ENCODE results near the gene MLPH.

The MLPH gene

DNA sequence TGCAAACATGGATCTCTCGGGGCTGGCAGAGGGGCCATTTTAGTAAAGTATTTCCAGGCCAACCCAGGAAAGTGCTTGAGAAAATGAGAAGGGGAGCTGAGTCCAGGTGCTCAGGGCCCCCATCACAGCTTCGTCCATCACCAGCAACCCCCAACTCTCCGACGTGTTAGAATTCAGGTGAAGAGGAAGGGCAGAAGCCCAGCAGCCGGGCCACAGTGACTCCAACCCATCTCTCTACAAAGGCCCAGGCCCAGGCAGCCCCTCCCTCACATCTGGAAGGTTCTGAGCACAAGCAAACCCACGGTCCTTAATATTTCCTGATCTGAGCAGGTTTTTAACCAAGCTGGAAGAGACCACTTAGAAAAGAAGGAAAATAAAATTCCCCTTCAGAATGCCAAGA lies 38.4 kb upstream of the MLPH start:
- Histone ChIP-seq H3K9ac (ENCODE audit: low read depth, low read length) (no peak overlapping the region), H3K4me1 (ENCODE audit: control insufficient read depth, insufficient read depth, low read length) (peaks cover 2% of the 10 kb centered on the region), H3K9me3 (ENCODE audit: control insufficient read depth, insufficient read depth, low read length) (no peaks in the 10 kb centered on the region), H3K36me3 (ENCODE audit: control insufficient read depth, insufficient read depth, low read length) (no peaks in the 10 kb centered on the region), H3K4me3 (ENCODE audit: low read depth, low read length) (no peak overlapping the region), H3K27me3 (ENCODE audit: control insufficient read depth, insufficient read depth, low read length) (peaks cover 2% of the 10 kb centered on the region)

DNA sequence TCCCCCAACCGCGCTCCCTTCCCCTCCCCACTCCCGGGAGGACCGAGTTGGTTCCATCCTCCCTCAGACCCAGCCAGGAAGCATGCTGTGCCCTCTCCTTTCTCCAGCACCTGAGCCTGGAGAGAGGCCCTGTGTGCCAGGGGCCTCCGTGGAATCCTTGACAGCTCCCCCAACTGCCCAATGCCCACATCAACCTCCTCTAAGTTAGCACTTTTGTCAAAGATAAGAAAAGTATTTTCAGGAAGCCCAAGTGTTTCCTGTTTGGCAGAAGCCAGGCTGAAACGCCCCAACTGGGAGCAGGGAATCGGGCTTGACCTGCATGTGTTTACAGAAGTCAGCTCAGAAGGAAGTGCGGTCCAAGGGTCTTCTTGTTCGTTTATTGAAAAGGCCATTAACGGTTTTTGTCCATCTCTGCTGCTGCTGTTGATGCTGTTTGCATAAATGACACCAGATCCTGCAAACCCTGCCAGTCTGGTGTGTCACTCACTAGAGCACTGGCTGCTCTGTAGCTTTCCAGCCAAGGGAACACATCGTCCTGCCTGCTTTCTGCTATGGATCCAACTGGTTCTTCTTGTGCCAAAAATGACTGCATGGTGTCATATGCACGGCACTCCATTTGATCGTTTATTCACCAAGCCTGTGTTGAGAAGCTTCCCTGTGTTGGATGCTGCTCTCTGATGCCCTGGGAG lies 37.7 kb upstream of the MLPH start:
- H3K27me3 ChIP-seq (ENCODE audit: control insufficient read depth, insufficient read depth, low read length): peaks cover 2% of the 10 kb centered on the region
- H3K9me3 ChIP-seq (ENCODE audit: control insufficient read depth, insufficient read depth, low read length): no peaks in the 10 kb centered on the region
- H3K4me3 ChIP-seq (ENCODE audit: low read depth, low read length): no peak overlapping the region
- H3K4me1 ChIP-seq (ENCODE audit: control insufficient read depth, insufficient read depth, low read length): peaks cover 2% of the 10 kb centered on the region
- no peaks in the 10 kb centered on the region for H3K36me3 ChIP-seq (ENCODE audit: control insufficient read depth, insufficient read depth, low read length)
- H3K9ac ChIP-seq (ENCODE audit: low read depth, low read length): no peak overlapping the region

DNA sequence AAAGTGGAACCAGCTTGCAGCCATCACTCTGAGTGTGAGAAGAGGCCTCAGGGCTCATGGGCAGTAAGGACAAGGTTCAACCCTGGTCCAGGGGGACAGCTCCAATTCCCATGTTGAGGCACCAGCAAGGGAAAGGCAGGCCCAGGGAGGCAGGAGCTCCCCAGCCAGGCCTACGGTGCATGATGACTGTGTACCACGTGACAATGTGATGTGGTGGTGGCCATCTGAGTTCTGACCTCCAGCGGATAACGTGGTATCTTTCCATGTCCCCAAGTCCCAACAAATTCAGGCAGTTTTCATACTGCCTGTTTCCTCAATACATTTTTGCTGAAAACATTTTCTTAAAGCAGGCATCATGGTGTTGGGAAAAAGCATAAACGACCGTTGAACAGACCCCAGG lies 36.9 kb upstream of the MLPH start:
- no peak overlapping the region for H3K9ac ChIP-seq (ENCODE audit: low read depth, low read length)
- H3K9me3 ChIP-seq (ENCODE audit: control insufficient read depth, insufficient read depth, low read length): no peaks in the 10 kb centered on the region
- peaks cover 2% of the 10 kb centered on the region for H3K4me1 ChIP-seq (ENCODE audit: control insufficient read depth, insufficient read depth, low read length)
- H3K4me3 ChIP-seq (ENCODE audit: low read depth, low read length): no peak overlapping the region
- no peaks in the 10 kb centered on the region for H3K36me3 ChIP-seq (ENCODE audit: control insufficient read depth, insufficient read depth, low read length)
- H3K27me3 ChIP-seq (ENCODE audit: control insufficient read depth, insufficient read depth, low read length): peaks cover 2% of the 10 kb centered on the region

DNA sequence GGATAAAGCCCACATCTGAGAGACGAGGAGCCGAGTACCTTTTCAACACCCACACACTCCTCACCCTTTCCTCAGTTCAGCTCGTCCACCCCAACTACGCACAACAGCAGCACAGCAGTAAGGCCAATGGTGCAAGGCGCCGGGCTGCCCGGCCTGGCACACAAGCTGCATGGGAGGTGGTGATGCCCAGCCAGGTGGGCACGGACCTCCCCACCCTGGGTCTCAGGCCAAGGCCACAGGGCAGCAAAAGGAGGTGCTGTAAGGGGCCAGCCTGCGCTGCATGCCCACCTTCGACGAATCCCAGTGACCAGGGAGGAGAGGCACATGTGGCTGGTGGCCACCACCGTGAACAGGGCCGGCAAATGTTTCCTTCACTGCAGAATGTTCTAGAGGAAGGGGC lies 36.5 kb upstream of the MLPH start:
- Histone ChIP-seq H3K9me3 (ENCODE audit: control insufficient read depth, insufficient read depth, low read length) (no peaks in the 10 kb centered on the region), H3K4me3 (ENCODE audit: low read depth, low read length) (no peak overlapping the region), H3K36me3 (ENCODE audit: control insufficient read depth, insufficient read depth, low read length) (no peaks in the 10 kb centered on the region), H3K4me1 (ENCODE audit: control insufficient read depth, insufficient read depth, low read length) (peaks cover 2% of the 10 kb centered on the region), H3K9ac (ENCODE audit: low read depth, low read length) (no peak overlapping the region), H3K27me3 (ENCODE audit: control insufficient read depth, insufficient read depth, low read length) (peaks cover 2% of the 10 kb centered on the region)

DNA sequence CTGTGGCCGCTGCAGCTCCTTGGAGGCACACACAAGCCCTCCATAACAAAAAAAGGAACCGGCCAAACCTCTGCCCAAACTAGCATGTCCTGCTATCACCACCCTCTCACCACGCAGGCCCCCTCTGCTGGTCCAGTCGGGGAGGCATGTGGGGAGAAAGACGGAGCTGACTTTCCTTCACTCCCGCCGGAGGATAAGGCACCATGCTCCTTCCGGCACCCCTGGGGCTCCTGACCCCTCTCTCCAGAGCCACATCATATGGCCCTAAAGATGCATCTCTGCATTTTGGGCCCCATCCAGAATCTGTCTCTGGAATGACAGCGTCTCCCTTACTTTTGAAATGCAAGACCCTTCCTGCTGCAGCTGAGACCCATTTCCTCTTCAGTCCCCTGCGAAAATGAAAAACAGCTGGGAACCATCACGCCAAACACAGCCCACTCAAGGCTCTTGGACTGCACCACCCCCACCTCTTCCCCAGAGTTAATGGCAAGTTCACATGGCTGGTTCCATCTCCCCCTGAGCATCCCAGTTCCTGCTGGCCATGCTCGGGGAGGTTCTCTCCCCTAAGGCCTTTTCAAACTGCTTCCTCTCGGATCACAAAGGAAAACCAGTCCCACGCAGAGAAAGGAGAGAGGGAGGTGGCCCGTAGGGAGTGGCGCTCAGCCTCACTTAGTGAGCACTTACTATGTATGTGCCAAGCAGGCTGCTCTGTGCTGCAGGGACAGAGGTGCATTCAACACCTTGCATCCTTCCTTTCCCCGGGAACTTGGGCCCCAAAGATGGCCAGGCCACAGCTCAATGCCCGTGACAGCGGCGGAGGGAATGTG lies 35.2 kb upstream of the MLPH start:
- H3K4me1 ChIP-seq (ENCODE audit: control insufficient read depth, insufficient read depth, low read length): peaks cover 2% of the 10 kb centered on the region
- H3K9ac ChIP-seq (ENCODE audit: low read depth, low read length): no peak overlapping the region

DNA sequence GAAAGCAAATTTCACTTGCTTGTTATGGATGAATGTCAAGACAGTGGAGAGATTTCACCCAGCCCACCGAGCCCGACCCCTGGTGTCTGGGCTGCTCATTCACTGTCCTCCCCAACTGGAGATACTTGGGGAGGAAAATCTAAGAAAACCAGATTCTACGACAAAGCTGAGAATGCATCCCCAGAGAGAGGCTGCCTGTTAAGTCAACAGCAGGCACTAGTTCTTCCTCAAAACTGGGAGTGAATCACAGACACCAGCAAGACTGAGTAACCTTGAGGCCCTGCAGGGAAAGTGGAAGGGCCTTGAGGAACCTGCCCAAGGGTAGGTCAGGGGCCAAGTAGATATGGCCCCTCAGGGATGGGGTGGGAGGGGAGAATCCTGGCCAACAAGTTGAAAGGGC lies 34.2 kb upstream of the MLPH start:
- no peaks in the 10 kb centered on the region for H3K9me3 ChIP-seq (ENCODE audit: control insufficient read depth, insufficient read depth, low read length)
- H3K9ac ChIP-seq (ENCODE audit: low read depth, low read length): no peak overlapping the region
- H3K4me1 ChIP-seq (ENCODE audit: control insufficient read depth, insufficient read depth, low read length): peaks cover 2% of the 10 kb centered on the region
- peaks cover 2% of the 10 kb centered on the region for H3K27me3 ChIP-seq (ENCODE audit: control insufficient read depth, insufficient read depth, low read length)
- H3K4me3 ChIP-seq (ENCODE audit: low read depth, low read length): no peak overlapping the region
- no peaks in the 10 kb centered on the region for H3K36me3 ChIP-seq (ENCODE audit: control insufficient read depth, insufficient read depth, low read length)

More for the DNA sequence above, 35.2 kb upstream of the MLPH start:
- Histone ChIP-seq H3K27me3 (ENCODE audit: control insufficient read depth, insufficient read depth, low read length) (peaks cover 2% of the 10 kb centered on the region), H3K9me3 (ENCODE audit: control insufficient read depth, insufficient read depth, low read length) (no peaks in the 10 kb centered on the region), H3K4me3 (ENCODE audit: low read depth, low read length) (no peak overlapping the region), H3K36me3 (ENCODE audit: control insufficient read depth, insufficient read depth, low read length) (no peaks in the 10 kb centered on the region)

DNA sequence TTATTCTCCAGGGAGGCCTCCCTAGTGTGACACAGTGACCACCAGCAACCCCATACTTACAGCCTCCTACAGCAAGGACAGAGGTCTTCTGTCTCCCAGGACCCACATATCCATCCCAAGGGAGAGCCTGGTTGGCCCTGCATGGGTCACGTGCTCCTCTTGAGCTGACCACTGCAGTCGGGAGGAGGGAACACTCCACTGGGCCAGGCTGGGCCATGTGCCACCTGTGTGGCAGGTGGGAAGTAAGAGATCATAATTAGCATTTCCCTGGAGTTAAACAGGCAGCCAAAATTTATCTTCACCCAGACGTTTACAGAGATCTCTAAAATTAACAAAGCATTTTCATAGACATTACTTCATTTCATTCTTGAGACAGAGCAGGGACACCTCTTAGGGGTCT lies 33.4 kb upstream of the MLPH start:
- no peak overlapping the region for H3K9ac ChIP-seq (ENCODE audit: low read depth, low read length)
- no peaks in the 10 kb centered on the region for H3K36me3 ChIP-seq (ENCODE audit: control insufficient read depth, insufficient read depth, low read length)
- no peak overlapping the region for H3K4me3 ChIP-seq (ENCODE audit: low read depth, low read length)
- no peaks in the 10 kb centered on the region for H3K9me3 ChIP-seq (ENCODE audit: control insufficient read depth, insufficient read depth, low read length)
- peaks cover 2% of the 10 kb centered on the region for H3K4me1 ChIP-seq (ENCODE audit: control insufficient read depth, insufficient read depth, low read length)
- H3K27me3 ChIP-seq (ENCODE audit: control insufficient read depth, insufficient read depth, low read length): peaks cover 2% of the 10 kb centered on the region

DNA sequence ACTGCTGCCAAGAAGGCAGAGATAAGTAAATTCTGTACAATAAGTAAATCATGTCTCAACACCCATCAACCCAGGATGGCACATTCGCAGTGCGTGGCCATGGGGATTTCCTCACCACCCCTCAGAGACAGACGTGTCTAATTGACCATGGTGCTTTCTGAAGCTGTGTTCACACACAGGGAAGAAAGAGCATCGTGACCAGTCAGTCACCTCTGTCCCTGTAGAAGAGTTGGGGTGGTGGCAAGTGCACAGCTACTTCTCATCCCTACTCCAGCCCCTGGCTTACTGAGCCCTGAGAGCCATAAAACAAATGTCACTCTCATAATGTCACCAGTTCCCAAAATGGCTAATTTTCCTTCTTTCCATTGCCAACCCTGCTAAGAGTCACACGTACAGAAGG lies 31.3 kb upstream of the MLPH start:
- Histone ChIP-seq H3K9ac (ENCODE audit: low read depth, low read length) (no peak overlapping the region), H3K36me3 (ENCODE audit: control insufficient read depth, insufficient read depth, low read length) (no peaks in the 10 kb centered on the region), H3K4me1 (ENCODE audit: control insufficient read depth, insufficient read depth, low read length) (peaks cover 2% of the 10 kb centered on the region), H3K9me3 (ENCODE audit: control insufficient read depth, insufficient read depth, low read length) (no peaks in the 10 kb centered on the region), H3K4me3 (ENCODE audit: low read depth, low read length) (no peak overlapping the region), H3K27me3 (ENCODE audit: control insufficient read depth, insufficient read depth, low read length) (peaks cover 2% of the 10 kb centered on the region)

DNA sequence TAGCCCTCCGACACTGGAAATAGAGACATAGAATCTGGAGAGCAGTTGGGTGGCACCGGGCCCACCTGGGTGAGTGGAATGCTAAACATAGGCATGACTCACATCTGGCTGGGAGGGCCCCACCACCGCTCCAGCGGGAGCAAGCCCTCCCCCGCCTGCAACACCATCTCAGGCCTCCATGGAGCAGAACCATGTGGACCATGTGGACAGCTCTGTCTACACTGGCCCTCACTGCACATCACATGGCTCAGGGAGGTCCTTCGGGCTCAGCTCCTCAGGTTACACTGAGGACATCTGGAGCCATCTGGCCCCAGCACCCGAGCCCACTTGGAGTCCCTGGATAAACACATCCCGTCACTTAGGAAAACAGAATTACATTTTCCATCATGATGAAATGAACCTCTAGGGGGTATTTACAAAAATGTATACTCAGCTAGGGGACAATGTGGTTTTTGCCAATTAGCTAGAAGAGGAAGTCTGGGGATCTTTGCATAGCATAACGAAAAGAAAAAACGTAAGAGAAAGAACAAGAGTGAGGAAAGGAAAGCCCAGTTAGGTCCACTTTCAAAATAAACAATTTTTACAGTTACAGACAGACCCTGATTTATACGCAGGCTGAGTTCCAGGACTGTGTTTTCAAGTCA lies 30.7 kb upstream of the MLPH start:
- Histone ChIP-seq H3K9me3 (ENCODE audit: control insufficient read depth, insufficient read depth, low read length) (no peaks in the 10 kb centered on the region), H3K36me3 (ENCODE audit: control insufficient read depth, insufficient read depth, low read length) (no peaks in the 10 kb centered on the region), H3K4me1 (ENCODE audit: control insufficient read depth, insufficient read depth, low read length) (no peaks in the 10 kb centered on the region), H3K4me3 (ENCODE audit: low read depth, low read length) (no peak overlapping the region), H3K9ac (ENCODE audit: low read depth, low read length) (no peak overlapping the region), H3K27me3 (ENCODE audit: control insufficient read depth, insufficient read depth, low read length) (no peaks in the 10 kb centered on the region)

DNA sequence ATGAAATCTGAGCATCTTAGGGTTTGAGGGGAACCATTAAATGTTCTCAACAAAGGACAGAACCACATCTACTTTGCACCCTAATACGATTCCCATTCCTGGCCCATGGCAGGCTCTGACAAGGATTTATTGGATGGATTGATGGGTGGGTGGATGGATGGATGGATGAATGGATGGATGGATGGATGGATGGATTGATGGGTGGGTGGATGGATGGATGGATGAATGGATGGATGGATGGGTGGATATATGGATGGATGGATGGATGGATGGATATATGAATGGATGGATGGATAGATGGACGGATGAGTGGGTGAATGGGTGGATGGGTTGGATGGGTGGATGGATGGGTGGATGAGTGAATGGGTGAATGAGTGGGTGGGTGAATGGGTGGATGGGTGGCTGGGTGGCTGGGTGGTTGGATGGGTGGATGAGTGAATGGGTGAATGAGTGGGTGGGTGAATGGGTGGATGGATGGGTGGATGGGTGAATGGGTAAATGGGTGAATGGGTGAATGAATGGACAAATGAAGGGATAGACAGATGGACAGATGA lies 29.6 kb upstream of the MLPH start:
- no peak overlapping the region for H3K4me3 ChIP-seq (ENCODE audit: low read depth, low read length)
- H3K36me3 ChIP-seq (ENCODE audit: control insufficient read depth, insufficient read depth, low read length): no peaks in the 10 kb centered on the region
- H3K9me3 ChIP-seq (ENCODE audit: control insufficient read depth, insufficient read depth, low read length): no peaks in the 10 kb centered on the region
- no peaks in the 10 kb centered on the region for H3K27me3 ChIP-seq (ENCODE audit: control insufficient read depth, insufficient read depth, low read length)
- H3K4me1 ChIP-seq (ENCODE audit: control insufficient read depth, insufficient read depth, low read length): no peaks in the 10 kb centered on the region
- H3K9ac ChIP-seq (ENCODE audit: low read depth, low read length): no peak overlapping the region

DNA sequence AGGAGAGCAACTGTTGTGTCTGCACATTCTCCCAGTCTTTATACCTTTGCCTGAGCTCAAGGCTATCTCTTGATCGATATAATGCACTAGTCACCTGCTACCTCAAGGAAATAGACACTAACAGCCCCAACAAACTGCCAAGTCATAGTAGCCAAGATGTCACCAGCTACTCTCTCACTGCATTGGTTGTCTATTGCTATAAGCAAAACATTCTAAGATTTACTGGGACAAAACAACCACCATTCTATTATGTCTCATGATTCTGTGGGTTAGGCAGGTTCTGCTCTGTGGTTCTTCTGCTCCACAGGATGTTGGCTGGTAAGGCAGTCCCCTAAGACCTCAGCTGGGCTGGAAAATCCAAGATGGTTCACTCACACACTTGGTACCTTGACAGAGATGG lies 28.5 kb upstream of the MLPH start:
- Histone ChIP-seq H3K9me3 (ENCODE audit: control insufficient read depth, insufficient read depth, low read length) (no peaks in the 10 kb centered on the region), H3K27me3 (ENCODE audit: control insufficient read depth, insufficient read depth, low read length) (no peaks in the 10 kb centered on the region), H3K4me1 (ENCODE audit: control insufficient read depth, insufficient read depth, low read length) (no peaks in the 10 kb centered on the region), H3K9ac (ENCODE audit: low read depth, low read length) (no peak overlapping the region), H3K36me3 (ENCODE audit: control insufficient read depth, insufficient read depth, low read length) (no peaks in the 10 kb centered on the region), H3K4me3 (ENCODE audit: low read depth, low read length) (no peak overlapping the region)
